ENCODE data around the gene MARCOL.

Gene MARCOL, protein sequence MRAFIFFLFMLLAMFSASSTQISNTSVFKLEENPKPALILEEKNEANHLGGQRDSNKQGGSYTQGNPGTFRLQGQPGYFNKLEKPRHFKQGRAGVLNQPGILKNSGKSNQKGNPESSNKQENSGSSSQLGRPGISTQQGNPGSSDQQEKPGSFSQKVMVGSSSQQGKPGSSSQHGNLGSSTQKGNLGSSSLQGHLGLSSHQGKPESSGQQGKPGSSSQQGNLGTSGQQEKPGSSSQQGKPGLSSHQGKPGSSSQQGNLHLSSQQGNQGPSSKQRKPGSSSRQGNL

DNA sequence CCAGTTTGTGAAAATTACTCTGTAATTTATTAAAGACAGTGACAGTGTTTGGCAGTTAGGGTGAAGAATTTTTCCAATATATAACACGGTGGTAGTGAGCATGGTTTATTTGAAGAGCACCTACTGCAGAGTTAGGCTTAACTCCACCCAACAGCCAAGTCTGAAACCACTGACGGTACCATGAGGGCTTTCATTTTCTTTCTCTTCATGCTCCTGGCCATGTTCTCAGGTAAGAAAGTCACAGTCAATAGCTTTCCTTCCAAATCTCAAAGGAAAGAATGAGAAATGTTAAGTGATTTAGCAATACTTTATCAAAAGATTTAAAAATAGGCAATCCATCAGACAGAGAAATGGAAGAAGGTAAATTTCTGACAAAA, at the start of gene MARCOL:
Gene MARCOL (plus strand): TSS at position 108 of the 377 bp plus-strand sequence. CDS start 73 bp downstream, at position 181.
- no peak for DNase-seq (ENCODE audit: low spot score)

DNA sequence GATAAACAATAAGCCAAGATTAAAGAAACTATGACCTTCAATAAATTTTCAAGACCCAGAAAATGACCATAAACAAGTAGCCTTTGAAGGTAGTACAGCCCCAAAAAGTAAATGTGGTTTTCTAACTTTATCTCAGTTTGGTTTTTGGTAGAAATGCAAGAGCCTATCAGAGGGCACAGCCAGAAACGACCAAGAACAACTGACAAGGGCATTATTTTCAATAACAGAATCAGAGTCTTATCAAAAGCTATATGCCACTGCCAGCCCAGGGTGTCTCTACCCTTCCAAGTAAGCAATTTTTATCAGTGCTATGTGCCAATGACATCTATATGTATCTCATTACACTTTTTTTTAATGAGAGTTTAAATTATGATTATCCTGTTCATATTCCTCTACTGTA, 47.3 kb upstream of the MARCOL start:
- DNase-seq (ENCODE audit: low spot score) = no peak

DNA sequence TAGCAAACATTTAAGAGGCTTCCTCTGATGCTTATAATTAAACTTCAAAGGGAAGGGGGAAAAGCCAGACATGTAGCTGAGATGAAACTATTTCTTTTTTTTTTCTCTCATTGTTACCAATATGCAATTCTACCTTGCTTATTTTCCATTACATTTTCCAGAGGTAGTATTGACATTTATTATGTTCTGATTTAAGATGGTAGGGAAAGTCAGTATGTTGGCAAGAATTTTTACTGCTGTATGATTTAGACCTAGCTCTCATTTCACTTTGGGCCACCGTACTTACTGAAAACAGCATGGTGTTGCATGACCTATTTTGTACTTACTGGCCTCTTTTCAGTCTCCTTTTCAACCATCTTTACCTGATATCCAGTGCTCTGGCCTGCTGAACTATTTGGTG, 45.1 kb upstream of the MARCOL start:
- no peak for DNase-seq (ENCODE audit: low spot score)

DNA sequence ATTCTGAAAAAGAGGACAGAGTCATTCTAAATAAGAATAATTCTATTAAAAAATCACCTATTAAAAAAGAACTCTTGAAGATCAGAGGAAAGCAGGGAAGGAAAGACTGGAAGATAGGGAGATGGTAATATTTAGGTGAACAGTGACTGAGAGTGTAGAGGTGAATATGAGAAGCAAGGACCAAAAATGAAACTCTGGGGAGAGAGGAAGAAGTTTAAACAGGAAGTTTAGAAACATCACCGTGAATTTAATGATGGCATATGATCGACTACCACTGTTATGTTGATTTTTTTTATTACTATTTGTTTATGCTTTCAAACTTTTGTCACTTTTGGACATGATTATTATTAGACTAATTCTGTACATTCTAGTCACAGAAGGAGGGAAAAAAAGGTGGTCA, 37.2 kb upstream of the MARCOL start:
- DNase-seq (ENCODE audit: low spot score) = no peak

DNA sequence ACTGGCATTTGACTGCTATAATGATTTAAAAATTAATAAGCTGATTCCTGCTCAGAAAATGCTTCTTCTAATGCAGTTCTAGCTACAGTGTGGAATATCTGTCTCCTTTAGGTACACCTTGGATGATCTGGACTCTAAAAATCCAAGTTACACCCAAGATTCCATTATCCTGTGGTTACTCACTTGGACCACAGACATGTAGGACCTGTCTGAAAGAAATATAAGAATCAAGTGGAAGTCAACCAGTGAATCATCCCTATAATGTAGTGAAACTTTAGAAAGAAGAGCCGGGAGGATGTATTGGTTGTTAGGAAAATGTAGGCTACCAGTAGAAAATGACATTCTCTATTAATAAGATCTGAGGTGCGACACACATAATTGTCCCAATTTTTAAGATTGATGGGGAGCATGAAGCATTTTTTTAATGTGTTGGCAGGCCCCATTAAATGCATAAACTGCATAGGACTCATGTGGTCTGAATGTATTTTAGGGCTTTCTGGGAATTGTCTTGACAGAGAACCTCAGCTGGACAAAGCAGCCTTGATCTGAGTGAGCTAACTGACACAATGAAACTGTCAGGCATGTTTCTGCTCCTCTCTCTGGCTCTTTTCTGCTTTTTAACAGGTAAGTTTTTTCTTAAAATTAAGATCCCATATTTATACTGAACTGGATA, 35.7 kb upstream of the MARCOL start, which contains the start of gene SPINK6:
Gene SPINK6 (plus strand): TSS at position 512 of the 673 bp plus-strand sequence. CDS start 55 bp downstream, at position 567.
- DNase-seq (ENCODE audit: low spot score) = no peak

DNA sequence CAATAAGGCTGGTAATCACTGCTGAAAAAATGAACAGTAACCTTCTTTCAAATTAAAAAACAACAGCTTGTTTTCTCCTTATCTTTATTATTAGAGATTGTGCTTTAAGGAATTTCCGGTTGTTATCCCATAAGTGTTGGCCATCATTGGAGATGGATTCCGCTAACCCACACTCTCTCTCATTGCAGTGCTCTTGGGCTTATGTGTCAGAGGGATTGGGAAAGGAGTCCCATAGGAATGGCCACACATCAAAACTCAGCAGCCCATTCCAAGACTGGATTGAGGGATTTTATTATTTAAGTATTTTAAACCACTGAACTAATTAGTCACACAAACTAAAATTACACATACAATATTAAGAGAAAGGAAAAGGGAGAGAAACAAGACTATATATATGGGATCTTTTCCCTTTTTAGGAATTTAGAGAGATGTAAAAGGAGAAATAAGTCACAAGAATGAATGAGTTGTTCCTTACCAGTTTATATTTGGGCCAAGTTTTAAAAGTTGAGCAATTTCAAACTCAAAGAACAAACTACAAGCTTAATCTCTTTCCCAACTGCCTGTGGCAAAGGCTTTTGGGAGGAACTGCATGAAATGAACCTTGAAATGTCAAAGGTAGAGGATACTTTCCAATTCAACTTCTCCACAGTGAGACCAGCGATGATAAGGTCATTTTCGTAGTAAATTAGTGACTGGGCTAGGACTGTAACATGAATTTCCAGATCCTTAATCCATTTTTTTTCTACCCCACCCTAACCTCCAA, 33.1 kb upstream of the MARCOL start:
- DNase-seq (ENCODE audit: low spot score) = no peak

DNA sequence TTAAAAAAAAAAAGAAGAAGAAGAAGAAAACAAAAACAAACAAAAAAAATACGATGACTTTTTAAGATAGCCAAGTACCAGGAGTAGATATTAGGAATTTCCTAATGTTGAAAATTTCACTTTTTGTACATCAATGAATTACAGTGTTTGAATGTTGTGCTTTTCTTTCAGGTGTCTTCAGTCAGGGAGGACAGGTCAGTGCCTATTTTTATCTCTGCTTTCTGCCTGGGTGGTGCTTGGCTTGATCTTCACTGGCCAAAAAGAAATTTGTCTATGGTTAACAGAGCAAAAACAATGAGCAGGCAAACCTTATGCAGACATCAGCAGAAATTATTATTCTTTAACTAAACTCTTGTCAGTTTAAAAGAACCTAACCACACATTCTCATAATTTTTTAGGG, 32.5 kb upstream of the MARCOL start:
- DNase-seq (ENCODE audit: low spot score) = no peak

DNA sequence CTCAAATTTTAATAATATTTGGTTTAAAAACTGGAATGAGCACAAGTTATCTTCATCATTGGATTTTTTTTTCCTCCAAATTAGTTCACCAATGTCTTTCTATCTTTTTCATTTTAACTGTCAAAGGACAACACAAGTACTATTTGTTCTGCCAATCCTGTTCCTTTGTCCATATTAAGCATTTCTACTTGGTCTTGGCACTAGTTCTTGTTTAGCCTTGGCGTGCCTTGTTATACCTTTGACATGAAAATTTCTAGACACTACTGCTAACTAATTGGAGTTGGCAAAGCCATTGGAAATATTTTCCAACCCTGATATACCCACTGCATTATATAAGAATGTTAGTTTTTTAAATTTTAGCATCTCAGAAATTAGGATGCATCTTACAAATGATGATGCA, 31.7 kb upstream of the MARCOL start:
- no peak for DNase-seq (ENCODE audit: low spot score)

DNA sequence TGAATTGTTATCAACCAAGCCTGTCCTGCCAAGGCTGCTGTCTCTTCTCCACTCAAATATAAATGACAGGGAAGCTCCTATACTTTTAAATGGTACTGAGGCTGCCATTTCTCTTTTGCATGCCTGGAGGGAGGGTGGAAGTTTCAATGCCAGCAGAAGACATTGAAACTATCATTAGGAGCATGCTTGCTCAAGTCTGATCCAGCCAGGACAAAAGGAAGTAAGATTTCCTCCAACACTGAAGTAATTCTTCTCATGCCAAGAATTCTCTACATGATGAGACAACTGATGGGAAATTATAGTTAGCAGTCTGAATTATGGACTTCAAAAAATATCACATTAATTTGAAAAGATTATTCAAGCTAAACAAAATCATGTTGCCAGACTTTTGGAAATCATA, 30.1 kb upstream of the MARCOL start:
- no peak for DNase-seq (ENCODE audit: low spot score)

DNA sequence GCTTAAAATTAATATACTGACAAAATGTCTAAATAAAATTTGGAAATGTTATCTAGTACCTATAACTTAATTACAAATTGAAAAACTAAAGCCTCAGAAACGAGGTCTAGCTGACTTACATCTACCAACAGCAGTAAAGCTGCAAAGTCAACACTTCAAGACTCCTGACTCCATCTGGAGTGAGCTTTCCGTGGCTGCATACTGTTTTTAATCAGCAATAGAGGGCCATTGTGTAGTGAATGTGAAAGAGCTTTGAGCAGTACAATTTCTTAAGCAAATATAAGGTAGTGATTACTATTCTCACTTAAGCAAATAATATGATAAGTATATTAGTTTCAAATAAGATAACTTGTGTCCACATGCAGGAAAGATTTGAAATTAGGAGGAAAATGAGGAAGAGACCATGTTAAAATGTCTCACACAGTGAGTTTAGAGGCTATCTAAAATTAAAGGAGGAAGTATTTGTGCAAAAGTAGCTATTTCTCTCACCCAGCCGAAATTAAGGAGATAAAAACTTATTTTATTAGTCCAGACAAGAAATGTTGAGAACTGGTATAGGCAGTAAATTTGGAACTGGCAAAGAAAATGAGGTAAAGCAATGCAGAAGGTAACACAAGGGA, 29.1 kb upstream of the MARCOL start:
- DNase-seq (ENCODE audit: low spot score) = no peak

DNA sequence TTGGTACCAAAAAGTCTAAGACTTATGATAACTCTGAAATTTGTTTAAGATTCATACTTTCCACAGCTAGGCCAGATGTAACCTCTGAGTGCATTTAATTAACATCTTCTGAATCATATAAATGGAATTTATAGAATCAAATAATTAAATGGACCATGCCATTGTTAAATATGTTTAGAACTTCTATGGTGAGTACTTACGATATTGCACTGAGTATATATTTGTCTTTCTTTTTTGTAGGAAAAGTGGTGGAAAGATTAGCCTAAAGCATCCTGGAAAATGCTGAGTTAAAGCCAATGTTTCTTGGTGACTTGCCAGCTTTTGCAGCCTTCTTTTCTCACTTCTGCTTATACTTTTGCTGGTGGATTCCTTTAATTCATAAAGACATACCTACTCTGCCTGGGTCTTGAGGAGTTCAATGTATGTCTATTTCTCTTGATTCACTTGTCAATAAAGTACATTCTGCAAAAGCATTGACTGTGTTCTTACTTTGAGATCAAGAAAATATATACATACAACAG, 23.6 kb upstream of the MARCOL start:
- no peak for DNase-seq (ENCODE audit: low spot score)

DNA sequence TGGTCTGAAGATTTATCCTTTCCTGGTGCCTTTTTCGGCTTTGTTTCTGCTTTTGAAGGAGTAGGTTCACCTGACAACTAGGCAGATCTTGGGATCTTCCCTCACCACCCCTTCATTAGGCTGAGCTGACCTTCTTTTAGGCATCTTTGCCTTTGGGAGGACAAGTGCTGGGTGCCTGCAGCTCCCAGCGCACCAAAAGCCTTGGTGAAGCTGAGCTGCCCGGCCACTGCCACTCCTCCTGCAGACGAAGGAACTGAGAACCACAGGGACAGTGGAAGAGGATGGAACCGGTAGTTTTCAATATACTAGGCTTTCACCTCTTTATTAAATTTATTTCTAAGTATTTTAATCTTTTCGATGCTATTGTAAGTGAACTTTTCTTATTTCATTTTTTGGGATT, 16.8 kb upstream of the MARCOL start:
- no peak for DNase-seq (ENCODE audit: low spot score)

DNA sequence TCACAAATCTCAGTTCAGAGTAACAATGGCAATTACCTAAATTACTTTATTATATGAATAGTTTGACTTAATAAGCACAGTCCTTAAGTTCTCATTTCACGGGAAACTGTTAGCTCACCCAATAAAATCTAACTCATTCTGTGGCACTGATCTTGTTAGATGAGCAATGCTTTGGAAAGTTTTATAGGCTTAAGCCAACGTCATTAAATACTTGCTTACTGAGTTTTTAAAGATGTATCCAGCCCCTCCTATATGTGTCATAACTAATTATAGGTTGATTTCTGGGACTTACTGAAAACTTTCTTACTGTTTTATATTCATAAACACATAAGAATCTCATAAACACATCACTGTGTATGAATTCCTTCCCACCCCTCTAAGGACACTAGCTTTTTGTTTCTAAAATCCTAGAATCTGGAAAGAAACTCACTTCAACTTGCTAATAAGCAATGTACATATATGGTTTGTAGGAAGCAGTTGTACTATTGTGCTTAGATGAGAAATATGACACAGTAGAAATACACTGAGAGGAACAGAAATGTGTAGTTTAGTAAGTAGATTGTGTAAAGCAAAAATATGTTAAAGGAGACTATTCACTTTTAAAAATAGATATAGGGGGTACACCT, 14.1 kb upstream of the MARCOL start:
- DNase-seq (ENCODE audit: low spot score) = peak; percentile 42

DNA sequence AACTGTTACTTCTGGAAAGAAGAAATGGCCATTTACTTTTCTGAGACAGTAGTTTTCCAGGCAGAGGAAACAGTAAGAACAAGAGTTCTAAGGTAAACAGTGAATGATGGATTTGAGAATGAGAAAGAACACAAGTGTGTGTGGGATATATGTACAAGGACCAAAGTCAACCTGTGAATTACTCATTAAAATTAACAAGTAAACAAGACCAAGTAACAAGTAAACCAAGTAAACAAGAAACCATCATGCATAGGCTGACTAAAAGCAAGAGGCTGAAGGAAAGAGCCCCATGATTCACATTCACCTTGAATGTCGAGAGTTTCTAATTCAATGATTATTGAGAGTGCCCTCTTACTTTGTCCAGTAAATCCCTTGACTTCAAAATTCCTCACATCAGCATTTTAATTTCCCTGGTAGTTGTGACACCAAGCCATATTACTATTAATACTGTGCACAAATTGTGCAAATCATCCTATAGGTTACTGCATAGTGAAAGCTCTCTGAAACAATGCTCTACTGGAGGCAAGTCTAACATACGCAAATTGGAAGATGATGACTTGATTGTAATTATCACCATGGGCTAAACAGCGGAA, 9.8 kb upstream of the MARCOL start:
- no peak for DNase-seq (ENCODE audit: low spot score)

DNA sequence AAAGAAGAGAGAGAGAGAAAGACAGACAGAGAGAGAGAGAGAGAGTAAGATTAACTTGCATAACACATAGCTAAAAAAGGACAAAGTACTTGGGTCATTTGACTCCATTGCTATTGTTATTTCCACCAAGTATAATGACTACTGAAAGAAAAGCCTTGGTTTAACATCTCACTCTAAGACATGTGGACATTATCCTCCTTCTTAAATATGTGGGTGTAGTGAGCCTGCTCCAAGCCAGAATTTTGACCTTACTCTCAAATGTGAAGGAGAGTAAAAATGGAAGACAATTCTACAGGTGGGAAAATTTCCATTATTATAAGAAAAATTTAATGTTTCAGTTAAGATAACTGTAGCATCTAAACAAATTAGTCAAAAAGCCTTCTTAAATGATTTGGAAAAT, 8.5 kb upstream of the MARCOL start:
- DNase-seq (ENCODE audit: low spot score) = no peak

DNA sequence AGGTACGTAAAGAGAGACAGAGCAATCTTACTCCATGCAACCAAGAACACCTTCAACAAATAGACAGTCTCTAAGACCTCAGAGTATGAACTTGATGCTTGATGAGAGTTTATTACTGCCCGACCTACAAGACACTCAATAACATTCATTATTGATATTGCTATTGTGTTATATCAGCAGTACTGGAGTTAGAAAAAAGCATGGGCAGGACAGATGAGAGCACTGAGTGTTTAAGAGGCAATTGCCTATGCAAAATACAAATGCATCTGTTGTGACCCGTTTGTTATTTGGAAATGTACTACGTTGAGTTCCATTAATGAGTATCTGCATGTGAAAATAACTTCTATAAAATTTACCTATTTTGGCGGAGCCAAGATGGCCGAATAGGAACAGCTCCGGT, 8.1 kb upstream of the MARCOL start:
- no peak for DNase-seq (ENCODE audit: low spot score)

DNA sequence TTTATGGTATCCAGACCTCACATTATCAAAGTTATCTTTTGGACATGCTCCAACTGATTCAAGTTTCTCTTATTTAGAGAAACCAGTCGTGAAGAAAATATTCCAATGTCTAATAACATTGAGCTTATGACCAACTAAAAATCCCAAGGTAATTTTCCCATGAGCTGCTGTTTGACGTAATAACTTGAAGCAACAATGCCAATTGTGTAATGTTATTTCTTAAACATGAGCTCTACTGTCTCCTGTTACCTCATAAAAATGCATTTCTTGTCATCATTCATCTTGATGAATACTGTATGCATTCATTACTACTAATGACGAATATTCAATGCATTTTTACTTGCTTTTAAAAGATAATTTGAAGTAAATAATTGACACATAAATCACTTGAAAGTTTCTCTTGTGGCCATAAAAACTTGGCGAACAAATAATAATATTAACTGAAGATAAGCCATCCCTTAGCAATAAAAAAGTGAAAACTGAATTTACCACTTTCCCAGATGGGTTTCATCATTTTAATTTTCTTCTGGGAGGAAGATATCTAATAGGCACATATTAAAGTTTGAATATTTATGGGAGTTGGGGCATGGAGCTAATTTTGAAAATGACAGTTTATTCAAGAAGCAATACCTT, 424 bp upstream of the MARCOL start:
- DNase-seq (ENCODE audit: low spot score) = no peak

DNA sequence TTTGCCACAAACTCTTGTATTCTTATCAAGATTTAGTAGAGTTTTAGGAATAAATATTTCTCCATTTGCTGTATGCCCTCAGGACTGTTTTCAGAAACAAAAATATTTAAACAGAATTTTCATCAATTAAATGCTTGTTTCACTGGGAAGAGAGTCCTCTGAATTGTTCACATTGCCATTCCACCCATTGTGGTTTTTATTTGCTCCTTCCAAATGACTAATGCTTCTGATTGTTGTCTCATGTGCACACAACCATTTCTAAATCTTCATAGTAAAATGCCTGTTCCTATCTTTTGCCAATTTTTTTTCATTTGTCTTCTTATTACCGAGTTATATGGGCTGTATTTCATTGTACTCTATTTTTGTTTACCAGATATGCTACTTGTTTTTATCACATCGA, 10.6 kb downstream of the MARCOL start:
- DNase-seq (ENCODE audit: low spot score) = no peak

DNA sequence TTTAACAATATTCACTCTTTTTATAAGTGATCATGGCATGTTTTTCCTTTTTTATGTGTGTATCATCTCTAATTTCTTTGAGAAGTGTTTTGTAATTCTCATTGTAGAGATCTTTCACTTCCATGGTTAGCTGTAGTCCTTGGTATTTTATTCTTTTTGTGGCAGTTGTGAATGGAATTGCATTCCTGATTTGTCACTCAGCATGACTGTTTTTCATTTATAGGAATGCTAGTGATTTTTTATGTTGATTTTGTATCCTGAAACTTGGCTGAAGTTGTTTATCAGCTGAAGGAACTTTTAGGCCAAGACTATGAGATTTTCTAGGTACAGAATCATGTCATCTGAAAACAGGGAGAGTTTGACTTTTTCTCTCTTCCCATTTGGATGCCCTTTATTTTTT, 17.1 kb downstream of the MARCOL start:
- no peak for DNase-seq (ENCODE audit: low spot score)

DNA sequence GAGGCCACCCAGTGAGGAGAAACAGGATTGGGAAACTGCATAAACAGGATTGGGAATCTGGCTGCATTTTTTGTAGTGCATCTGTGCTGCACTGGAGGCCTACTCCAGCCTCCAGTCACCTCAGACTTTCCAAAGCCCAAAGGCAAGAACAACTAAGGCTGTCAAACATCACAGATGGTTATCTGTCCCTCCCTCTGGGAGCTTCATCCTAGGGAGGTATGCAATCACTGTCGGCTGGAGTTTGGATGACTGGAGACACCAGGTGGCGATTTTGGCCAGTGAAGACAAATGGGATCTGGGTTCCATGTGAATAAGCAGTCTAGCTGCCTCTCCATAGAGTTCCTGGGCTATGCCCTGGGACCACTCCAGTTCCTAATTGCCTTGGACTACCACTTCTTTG, 21.0 kb downstream of the MARCOL start:
- DNase-seq (ENCODE audit: low spot score) = no peak

DNA sequence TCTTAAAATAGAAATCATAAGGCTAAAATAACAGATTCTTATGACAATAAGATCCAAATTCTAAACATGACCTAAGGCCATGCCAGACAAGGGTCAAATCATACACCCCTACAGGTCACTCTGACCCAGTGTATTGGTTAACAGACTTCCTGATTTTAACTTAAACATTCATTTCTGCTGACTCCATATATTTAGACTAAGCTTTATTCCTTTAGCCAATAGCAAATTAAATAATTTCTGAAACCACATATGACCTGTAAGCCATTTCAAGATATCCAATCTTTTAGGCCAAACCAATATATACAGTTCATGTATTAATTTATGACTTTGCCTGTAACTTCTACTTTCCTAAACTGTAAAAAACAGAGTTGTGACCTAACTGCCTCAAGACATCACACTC, 22.9 kb downstream of the MARCOL start:
- DNase-seq (ENCODE audit: low spot score) = no peak
